A549 treated with RU486 at 1 μM for 4 hours (cell line): ENCODE data around the gene RNF144A. TPM values are rescaled to one million over a fixed set of nuclear protein-coding genes. Genes with fewer than 3 reads are reported as not detected.

ENCODE experiments used
- total RNA-seq: library from RNA; stranded (reverse); fragments of 200-300 nt; extraction: Qiagen RNA extraction; gene quantifications from 5 replicates; pipeline ENCODE4 v1.2.3, GENCODE V29; 2022; ENCODE audit warnings: low read depth

The RNF144A gene, protein sequence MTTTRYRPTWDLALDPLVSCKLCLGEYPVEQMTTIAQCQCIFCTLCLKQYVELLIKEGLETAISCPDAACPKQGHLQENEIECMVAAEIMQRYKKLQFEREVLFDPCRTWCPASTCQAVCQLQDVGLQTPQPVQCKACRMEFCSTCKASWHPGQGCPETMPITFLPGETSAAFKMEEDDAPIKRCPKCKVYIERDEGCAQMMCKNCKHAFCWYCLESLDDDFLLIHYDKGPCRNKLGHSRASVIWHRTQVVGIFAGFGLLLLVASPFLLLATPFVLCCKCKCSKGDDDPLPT
- 4.5 to 8.2 TPM (median 7.6 TPM) in 5 replicates for total RNA-seq

DNA sequence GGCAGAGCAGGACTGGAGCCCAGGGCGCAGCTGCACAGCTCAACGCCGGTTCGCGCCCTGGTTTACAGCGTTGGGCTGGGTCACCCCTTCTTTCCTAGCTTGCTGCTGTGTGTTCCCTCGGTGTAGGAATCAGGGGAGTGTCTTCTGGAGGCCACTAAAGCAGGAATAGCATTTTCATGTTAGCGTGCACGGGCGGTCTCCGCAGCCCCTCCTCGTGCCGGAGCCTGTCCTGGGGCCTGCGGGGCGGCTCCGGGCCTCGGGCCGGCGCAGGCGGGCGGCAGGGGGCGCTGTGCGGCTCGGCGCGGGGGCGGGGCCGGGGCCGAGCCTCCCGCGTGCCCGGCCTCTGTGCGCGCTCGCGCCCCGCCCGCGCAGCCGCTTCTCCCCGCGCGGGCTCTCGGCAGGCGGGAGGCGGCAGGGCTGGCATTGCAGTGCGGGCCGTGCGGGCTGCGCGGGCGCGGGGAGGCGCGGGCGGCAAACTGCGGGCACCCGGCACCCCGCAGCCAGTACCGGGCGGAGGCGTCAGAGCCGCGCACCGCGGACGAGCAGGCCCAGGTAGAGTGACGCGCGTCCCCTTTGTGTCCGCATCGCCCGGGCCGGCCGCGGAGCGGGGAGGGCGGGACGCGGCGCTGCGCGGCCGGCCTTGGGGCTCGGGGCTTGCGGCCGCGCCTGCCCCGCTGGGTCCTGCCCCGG is at the start of gene RNF144A:
Gene RNF144A, plus strand, starts transcription at position 342 of the 690 bp plus-strand sequence. CDS start 79,515 bp downstream, outside the sequence.

DNA sequence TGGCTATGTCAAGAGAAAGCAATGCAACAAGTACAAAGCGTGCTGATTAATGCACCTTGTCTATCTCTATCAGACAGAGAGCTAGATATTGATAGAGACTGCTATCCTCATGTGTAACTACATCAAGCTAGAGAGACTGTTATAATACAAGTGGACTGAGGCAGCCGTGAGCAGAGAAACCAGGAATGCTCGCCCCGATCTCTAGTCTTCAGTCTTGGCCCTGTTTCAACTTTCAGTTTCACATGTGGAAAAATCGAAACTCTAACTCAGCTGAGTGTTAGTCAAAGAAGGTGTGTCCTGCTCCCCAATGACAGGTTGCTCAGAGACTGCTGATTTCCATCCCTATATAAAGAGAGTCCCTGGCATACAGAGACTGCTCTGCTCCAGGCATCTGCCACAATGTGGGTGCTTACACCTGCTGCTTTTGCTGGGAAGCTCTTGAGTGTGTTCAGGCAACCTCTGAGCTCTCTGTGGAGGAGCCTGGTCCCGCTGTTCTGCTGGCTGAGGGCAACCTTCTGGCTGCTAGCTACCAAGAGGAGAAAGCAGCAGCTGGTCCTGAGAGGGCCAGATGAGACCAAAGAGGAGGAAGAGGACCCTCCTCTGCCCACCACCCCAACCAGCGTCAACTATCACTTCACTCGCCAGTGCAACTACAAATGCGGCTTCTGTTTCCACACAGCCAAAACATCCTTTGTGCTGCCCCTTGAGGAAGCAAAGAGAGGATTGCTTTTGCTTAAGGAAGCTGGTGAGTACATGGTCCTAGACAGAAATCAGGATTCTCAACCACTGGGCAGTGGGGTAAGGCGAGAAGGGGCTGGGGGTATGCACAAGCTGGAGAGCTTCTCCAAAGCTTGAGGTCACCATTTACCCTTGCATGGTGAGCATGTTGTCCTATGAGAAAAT is 39.6 kb upstream of the RNF144A start, which contains the start of gene RSAD2:
Gene RSAD2, plus strand, starts transcription at position 376 of the 903 bp plus-strand sequence. Its CDS starts 24 bp downstream, at position 400.

Other genes starting within 250 kb of the RNF144A start
- gene CMPK2, start 51.5 kb upstream of the RNF144A start, total RNA-seq: 0.72 to 1.5 TPM (median 0.96 TPM) in 5 replicates
- 0.16 to 0.67 TPM (median 0.26 TPM) in 5 replicates for gene RSAD2, start 39.6 kb upstream of the RNF144A start, total RNA-seq